DMS79 treated with DMSO at 0.1 percent for 48 hours (cell line): ENCODE measurements around the gene USP9X.
"Not testable (repeated sequence)": the region's sequence is repeated elsewhere in the genome, so short reads cannot be mapped to it uniquely, and the experiment has no call there.

Experiments used
- DNase-seq: peaks from one replicate; lab custom pipeline; 2025; lab: John Stamatoyannopoulos, UW

USP9X gene

DNA sequence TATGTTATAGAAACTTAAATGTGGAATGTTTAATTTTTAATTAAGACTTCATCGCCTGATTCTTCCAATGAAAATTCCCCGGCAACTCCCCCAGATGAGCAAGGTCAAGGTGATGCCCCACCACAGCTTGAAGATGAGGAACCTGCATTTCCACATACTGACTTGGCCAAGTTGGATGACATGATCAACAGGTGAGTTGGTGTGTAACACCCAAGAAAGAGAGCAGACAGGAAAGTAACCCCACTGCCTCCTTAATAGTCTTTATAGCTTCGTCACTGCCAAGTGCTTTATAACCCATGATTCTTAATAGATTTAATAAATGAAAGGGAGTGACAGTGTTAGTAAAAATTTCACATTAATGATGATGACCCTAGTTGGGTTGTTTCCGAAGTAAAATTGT, 43.7 kb downstream of the USP9X start:
- no peak for DNase-seq

GRCh38 chrX:41131766-41132165, 46.5 kb downstream of the USP9X start:
- no peak for DNase-seq

GRCh38 chrX:41133551-41133950, 48.3 kb downstream of the USP9X start:
- DNase-seq, result no peak

GRCh38 chrX:41137589-41137988, 52.3 kb downstream of the USP9X start:
- no peak for DNase-seq

GRCh38 chrX:41142130-41142910, 57.1 kb downstream of the USP9X start:
- DNase-seq, result no peak

GRCh38 chrX:41144873-41145272, 59.6 kb downstream of the USP9X start:
- DNase-seq, result no peak

GRCh38 chrX:41145920-41146608, 60.8 kb downstream of the USP9X start:
- DNase-seq, result no peak

- DNase-seq, result no peak
Measured at GRCh38 chrX:41148553-41148952, 63.3 kb downstream of the USP9X start.

- no peak for DNase-seq
Measured at GRCh38 chrX:41150043-41150442, 64.8 kb downstream of the USP9X start.

- not testable (repeated sequence) for DNase-seq
Measured at GRCh38 chrX:41151726-41152125, 66.5 kb downstream of the USP9X start.

GRCh38 chrX:41152221-41152620, 67.0 kb downstream of the USP9X start:
- DNase-seq, result no peak

- DNase-seq, result no peak
Measured at GRCh38 chrX:41153448-41153847, 68.2 kb downstream of the USP9X start.

DNA sequence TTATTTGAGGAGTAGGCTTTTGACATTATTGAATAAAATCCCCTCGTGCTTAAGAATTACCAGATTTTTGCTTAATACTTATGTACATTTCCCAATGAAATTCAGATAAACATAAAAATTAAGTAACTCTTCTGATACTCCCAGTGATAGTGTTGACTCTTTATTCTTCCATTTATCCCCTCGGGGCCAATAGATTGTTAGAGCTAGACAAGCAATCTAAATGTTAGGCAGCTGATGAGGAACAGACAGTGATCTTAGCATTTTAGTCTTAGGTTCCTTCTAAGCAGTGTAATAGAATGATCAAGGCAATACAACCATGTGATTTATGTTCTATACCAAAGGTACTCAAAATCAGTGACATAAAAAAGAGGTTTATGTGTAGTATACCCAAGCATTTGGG, 68.7 kb downstream of the USP9X start:
- DNase-seq, result no peak

GRCh38 chrX:41164449-41164848, 79.2 kb downstream of the USP9X start:
- peak; percentile 39 for DNase-seq

GRCh38 chrX:41167888-41168287, 82.6 kb downstream of the USP9X start:
- DNase-seq, result no peak

GRCh38 chrX:41176263-41176662, 91.0 kb downstream of the USP9X start:
- DNase-seq, result no peak

GRCh38 chrX:41177297-41177696, 92.1 kb downstream of the USP9X start:
- DNase-seq, result no peak

DNA sequence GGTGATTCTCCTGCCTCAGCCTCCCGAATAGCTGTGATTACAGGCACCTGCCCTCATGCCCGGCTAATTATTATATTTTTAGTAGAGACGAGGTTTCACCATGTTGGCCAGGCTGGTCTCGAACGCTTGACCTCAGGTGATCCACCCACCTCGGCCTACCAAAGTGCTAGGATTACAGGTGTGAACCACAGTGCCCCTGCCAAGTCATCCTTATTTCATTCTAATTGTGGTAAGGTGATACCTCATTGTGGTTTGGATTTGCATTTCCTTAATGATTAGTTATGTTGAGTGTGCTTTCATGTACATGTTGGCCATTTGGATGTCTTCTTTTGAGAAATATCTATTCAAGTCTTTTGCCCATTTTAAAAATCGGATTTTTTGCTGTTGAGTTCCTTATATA, 93.0 kb downstream of the USP9X start:
- no peak for DNase-seq

GRCh38 chrX:41180194-41180908, 95.1 kb downstream of the USP9X start:
- DNase-seq, result peak; percentile 2

DNA sequence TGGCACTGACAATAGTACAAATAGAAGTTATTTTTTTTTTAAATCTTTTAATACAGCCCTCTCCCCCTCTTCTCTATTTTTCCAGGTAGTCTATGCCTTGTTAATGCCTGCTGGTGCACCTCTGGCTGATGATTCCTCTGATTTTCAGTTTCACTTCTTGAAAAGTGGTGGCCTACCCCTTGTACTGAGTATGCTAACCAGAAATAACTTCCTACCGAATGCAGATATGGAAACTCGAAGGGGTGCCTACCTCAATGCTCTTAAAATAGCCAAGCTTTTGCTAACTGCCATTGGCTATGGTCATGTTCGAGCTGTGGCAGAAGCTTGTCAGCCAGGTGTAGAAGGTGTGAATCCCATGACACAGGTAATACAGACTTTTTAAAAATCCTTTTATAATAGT, 99.1 kb downstream of the USP9X start:
- no peak for DNase-seq

DNA sequence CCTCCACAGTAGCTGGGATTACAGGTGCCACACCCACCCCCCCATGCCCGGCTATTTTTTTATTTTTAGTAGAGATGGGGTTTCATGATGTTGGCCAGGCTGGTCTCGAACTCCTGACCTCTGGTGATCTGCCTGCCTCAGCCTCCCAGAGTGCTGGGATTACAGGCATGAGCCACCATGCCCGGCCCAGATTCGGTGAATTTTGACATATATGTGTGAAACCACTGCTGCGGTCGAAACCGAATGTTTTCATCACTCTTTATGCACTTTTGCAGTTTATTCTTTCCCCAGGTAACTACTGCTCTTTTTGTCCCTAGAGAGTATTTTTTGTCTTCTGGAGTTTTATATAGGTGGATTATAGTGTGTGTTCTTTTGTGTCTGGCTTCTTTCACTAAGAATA, 101.7 kb downstream of the USP9X start:
- not testable (repeated sequence) for DNase-seq

DNA sequence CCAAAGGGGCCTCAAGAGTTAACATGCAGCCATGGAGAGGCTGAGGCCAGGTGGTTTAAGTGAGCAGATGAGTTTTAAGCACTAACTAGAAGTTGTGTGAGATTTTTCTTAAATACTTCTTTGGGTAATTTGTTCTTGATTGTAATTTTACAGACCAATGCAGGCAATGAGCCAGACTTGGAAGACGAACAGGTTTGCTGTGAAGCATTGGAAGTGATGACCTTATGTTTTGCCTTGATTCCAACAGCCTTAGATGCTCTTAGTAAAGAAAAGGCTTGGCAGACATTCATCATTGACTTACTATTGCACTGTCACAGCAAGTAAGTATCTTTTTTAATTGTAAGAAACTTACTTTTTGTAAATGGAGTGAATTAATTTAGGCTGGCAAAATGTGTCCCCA, 103.9 kb downstream of the USP9X start:
- no peak for DNase-seq

DNA sequence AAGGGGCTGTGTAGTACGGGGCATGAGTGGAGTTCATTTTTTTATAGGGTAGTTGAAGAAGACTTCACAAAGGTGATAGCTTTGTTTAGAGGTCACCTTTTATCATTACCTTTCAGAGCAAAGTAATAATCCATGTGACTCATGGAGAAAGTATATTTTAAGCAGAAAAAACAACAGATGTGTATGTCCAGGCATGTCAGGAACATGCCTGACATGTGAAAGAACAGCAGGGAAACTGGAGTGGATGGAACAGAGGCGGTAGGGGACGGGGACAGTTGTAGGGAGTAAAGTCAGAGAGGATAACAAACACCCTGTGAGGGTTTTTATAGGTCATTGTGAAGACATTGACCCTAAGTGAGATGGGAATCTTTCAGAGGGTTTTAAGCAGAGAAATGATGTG, 107.6 kb downstream of the USP9X start:
- no peak for DNase-seq
